PFSK-1 (cell line): ENCODE data around the gene RBM8A.

Source experiments
- FOXP2 ChIP-seq: optimal IDR thresholded peaks from 2 replicates; pipeline ENCODE3; 2011; ENCODE audit warnings: borderline replicate concordance, control low read depth, inconsistent platforms; ENCODE audit not compliant: insufficient read depth; ENCODE audit errors: extremely low read length, extremely low read depth
- POLR2AphosphoS5 ChIP-seq: IDR thresholded peaks from 2 replicates; pipeline ENCODE4 v1.6.1; 2012; ENCODE audit warnings: low read depth, mild to moderate bottlenecking, control low read depth, low read length, moderate library complexity
- REST ChIP-seq, 2 experiments: IDR thresholded peaks; 2 replicates each; pipeline versions ENCODE4 v1.6.1 to v1.8.0; 2011 to 2012; ENCODE audit warnings: low read depth in 2 of 2, low read length in 2 of 2, control low read depth in 1 of 2, inconsistent platforms in 1 of 2, mild to moderate bottlenecking in 1 of 2, moderate library complexity in 1 of 2; ENCODE audit not compliant: insufficient read depth in 1 of 2
- SIN3A ChIP-seq: IDR thresholded peaks from 2 replicates; pipeline ENCODE4 v1.6.1; 2012; ENCODE audit warnings: mild to moderate bottlenecking, low read length, moderate library complexity, borderline replicate concordance; ENCODE audit not compliant: insufficient read depth
- TAF1 ChIP-seq: IDR thresholded peaks from 2 replicates; pipeline ENCODE4 v1.6.1; 2012; ENCODE audit warnings: low read length, control low read depth, borderline replicate concordance; ENCODE audit not compliant: insufficient read depth

RBM8A gene

GRCh38 chr1:145916745-145917144 is 10.5 kb downstream of the RBM8A start:
- TF ChIP-seq POLR2AphosphoS5 (no peak), REST (IDR thresholded peaks at IDR 0.05; ENCODE audit: insufficient read depth in 1 of 2, low read depth in 2 of 2, low read length in 2 of 2) (no peak), FOXP2 (no peak), TAF1 (no peak), SIN3A (no peak)

GRCh38 chr1:145912128-145912641 is 15.1 kb downstream of the RBM8A start:
- TF ChIP-seq POLR2AphosphoS5, result no peak
- TF ChIP-seq REST (IDR thresholded peaks at IDR 0.05; ENCODE audit: insufficient read depth in 1 of 2, low read depth in 2 of 2, low read length in 2 of 2), result no peak
- no peak for TF ChIP-seq TAF1
- TF ChIP-seq FOXP2, result no peak
- TF ChIP-seq SIN3A, result no peak

- TF ChIP-seq POLR2AphosphoS5 (no peak), REST (IDR thresholded peaks at IDR 0.05; ENCODE audit: insufficient read depth in 1 of 2, low read depth in 2 of 2, low read length in 2 of 2) (no peak), TAF1 (no peak), FOXP2 (no peak), SIN3A (no peak)
Observed at GRCh38 chr1:145908653-145909052, 18.6 kb downstream of the RBM8A start.

- TF ChIP-seq TAF1 (peak; percentile 59; the same call in 1 of the 2 replicates), REST (IDR thresholded peaks at IDR 0.05; ENCODE audit: insufficient read depth in 1 of 2, low read depth in 2 of 2, low read length in 2 of 2) (no peak), FOXP2 (no peak), SIN3A (peak; percentile 72; the same call in 1 of the 2 replicates), POLR2AphosphoS5 (0 out of 2 replicates have a peak, but pooled peaks have one; percentile 38)
Observed at GRCh38 chr1:145906954-145907753, 20.1 kb downstream of the RBM8A start.

- TF ChIP-seq SIN3A, result no peak
- TF ChIP-seq TAF1, result no peak
- TF ChIP-seq FOXP2, result no peak
- TF ChIP-seq REST (IDR thresholded peaks at IDR 0.05; ENCODE audit: insufficient read depth in 1 of 2, low read depth in 2 of 2, low read length in 2 of 2), result no peak
- no peak for TF ChIP-seq POLR2AphosphoS5
Observed at GRCh38 chr1:145901312-145902021, 25.8 kb downstream of the RBM8A start.
